Lower lobe of right lung (tissue), 2 donors: Measurements from ENCODE around the gene WDR93. TPM values are rescaled to one million over a fixed set of nuclear protein-coding genes. Genes with fewer than 3 reads are reported as not detected.
A peak's percentile ranks its signal among the peaks of the same experiment; 100 is the strongest.

ENCODE experiments used
- ATAC-seq, 2 donors: fragments of 200-7000 bp; cut with Tn5 transposase; one replicate each; pipeline ENCODE4 v1.9.1; 2020 to 2022; ENCODE audit warnings: mild to moderate bottlenecking in 2 of 2, moderate library complexity in 2 of 2
- DNase-seq: peaks from one replicate; pipeline ENCODE4 v3.0.0-alpha.2; 2020
- H3K27ac ChIP-seq: fragments of 200-600 bp; one replicate; pipeline ENCODE4 v1.8.0; 2022
- H3K27me3 ChIP-seq: fragments of 200-600 bp; one replicate; pipeline ENCODE4 v1.8.0; 2022; ENCODE audit warnings: low read depth
- H3K36me3 ChIP-seq: fragments of 200-600 bp; one replicate; pipeline ENCODE4 v1.8.0; 2022; ENCODE audit warnings: mild to moderate bottlenecking
- H3K4me1 ChIP-seq: fragments of 200-600 bp; one replicate; pipeline ENCODE4 v1.8.0; 2022
- H3K4me3 ChIP-seq: fragments of 200-600 bp; one replicate; pipeline ENCODE4 v1.8.0; 2022; ENCODE audit warnings: mild to moderate bottlenecking
- H3K9me3 ChIP-seq: fragments of 200-600 bp; one replicate; pipeline ENCODE4 v1.8.0; 2022
- intact Hi-C: fragments of 100-400 bp; cut with DNase I; formaldehyde crosslinking; loops from one replicate; pipeline ENCODE4 v1.11.0; 2022
- total RNA-seq: library from RNA; stranded (reverse); fragmentation: NEBNext Ultra II Directional; extraction: Animal tissue kit (Norgen Biotek cat#: 25700); gene quantifications from one replicate; pipeline ENCODE4 v1.2.1, GENCODE V29; 2021
- TF ChIP-seq, protein P1 (sequence below): fragments of 200-600 bp; IDR thresholded peaks from one replicate; pipeline ENCODE4 v1.8.0; 2022; ENCODE audit warnings: antibody characterized with exemption, mild to moderate bottlenecking
- donor health status: DM: no; HTN: yes; CAD: no; lungs with severe emphysema.

WDR93 gene
- total RNA-seq, 1 donor from 2014 or later: 1.2 TPM

DNA sequence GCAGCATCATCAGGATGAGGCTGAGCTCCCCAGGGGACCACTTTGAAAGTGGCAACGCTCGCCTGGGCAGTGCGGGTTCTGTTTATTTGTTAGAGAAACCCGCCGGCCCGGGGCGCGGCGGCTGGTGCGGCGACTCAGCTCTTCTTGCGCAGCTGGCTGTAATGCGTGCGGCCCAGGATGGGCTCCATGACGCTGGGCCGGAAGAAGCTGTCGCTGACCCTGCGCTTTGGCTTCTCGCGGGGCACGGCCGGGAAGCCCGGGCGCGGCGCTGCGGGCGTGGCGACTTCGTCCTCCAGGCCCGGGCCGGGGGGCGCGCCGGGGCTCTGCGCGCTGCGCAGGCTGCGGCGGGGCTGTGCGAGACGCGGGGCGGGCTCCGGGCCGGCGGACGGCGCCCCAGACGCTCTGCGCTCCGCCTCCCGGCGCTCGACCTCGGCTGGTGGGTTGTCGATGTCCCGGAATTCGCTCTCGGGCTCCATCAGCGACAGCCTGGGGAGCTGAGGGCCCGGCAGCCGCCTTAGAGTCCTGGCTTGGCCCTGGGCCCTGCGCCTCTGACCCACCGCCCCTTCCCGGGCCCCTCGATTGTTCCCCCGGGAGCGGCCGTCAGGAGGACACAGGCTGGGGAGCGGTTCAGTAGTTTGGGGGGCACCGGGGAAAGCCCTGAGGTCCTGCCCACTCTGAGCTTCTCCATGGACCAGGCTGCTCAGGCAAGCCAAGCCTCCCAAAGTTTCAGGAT, 25.0 kb upstream of the WDR93 start:
- Histone ChIP-seq H3K27ac (peak overlapping the region; percentile 84), H3K4me3 (peak overlapping the region; percentile 57), H3K9me3 (no peaks in the 10 kb centered on the region), H3K27me3 (no peaks in the 10 kb centered on the region), H3K36me3 (no peaks in the 10 kb centered on the region), H3K4me1 (peaks cover 21% of the 10 kb centered on the region)
- DNase-seq: peak; percentile 73
- TF ChIP-seq, protein P1, sequence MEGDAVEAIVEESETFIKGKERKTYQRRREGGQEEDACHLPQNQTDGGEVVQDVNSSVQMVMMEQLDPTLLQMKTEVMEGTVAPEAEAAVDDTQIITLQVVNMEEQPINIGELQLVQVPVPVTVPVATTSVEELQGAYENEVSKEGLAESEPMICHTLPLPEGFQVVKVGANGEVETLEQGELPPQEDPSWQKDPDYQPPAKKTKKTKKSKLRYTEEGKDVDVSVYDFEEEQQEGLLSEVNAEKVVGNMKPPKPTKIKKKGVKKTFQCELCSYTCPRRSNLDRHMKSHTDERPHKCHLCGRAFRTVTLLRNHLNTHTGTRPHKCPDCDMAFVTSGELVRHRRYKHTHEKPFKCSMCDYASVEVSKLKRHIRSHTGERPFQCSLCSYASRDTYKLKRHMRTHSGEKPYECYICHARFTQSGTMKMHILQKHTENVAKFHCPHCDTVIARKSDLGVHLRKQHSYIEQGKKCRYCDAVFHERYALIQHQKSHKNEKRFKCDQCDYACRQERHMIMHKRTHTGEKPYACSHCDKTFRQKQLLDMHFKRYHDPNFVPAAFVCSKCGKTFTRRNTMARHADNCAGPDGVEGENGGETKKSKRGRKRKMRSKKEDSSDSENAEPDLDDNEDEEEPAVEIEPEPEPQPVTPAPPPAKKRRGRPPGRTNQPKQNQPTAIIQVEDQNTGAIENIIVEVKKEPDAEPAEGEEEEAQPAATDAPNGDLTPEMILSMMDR: no peak
- intact Hi-C loops: no loop called here
- peak; percentile 79 to 82 for ATAC-seq

DNA sequence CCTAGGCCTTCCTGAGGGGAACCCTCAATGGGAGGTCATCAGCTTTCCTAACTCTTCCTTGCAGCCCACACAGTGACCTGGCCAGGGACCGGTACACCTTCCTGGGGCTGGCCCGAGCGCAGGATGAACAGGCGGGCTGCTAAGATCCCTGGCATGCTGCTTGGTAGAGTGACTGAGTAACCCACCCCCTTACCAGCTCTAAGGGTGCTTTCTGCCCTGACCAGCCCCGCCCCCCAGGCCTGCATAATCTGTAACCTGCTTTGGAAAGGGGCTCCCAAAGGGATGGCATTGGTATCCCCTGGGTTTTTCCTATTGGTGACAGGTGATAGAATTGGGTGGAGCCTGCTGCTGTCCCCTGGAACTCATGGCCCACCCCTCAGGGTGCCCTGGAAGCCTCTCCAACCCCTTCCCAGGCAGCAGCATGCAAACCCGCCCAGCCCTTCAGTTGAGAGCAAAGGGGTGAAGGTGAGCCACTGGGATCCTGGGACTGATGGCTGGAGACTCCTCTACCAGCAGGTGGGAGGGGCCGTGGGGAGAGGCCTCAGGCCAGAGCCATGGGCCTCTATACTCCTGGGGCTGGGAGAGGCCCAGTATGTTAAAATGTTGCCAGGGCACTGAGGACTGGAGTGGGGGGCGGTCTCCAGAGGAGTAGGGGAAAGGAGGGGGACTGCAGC, 24.3 kb upstream of the WDR93 start:
- Histone ChIP-seq H3K27me3 (no peaks in the 10 kb centered on the region), H3K4me1 (peaks cover 21% of the 10 kb centered on the region), H3K27ac (peak overlapping the region; percentile 84), H3K9me3 (no peaks in the 10 kb centered on the region), H3K4me3 (peak overlapping the region; percentile 57), H3K36me3 (no peaks in the 10 kb centered on the region)
- peak; percentile 13 to 25 for ATAC-seq
- TF ChIP-seq, protein P1: no peak
- no peak for DNase-seq
- intact Hi-C loops: no loop called here

DNA sequence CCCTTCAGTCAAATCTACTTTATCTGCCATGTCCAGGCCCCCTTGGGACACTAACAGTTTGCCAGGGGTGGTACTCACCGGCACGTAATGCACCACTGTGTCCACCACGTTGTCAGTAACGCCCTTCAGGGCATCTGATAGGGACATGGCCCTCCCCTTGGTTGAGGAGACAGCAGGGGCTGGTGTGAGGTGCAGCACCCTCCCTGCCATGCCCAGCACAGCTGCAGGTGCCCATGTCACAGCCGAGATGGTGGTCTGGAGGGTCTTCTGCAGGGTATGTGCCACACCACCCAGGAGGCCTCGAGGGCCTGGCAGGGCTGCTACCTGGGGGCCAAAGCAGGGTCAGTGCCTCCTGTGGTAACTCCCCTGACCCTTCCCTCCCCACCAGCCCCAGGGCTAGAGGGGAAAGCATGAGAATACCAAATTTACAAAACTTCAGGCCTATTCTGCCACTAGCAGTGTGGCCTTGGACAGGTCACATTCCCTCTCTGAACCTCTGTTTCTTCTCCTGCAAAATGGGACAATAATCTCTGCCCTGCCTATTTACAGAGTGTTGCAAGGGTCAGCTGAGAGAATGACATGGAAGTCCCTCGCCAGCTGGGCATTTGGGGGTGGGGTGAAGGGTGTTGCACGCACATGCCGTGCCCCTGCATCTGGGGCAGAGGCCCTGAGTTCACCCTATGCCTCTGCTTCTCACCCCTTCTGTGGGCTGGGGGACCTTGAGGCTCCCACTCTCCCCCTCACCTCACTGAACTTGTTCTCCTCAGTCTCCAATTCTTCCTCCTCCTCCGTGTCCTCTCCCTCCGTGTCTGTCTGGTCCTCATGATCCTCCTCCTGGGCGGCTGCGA, 23.5 kb upstream of the WDR93 start:
- H3K4me3 ChIP-seq: no peak overlapping the region
- no peaks in the 10 kb centered on the region for H3K9me3 ChIP-seq
- no peak for ATAC-seq
- H3K4me1 ChIP-seq: peaks cover 21% of the 10 kb centered on the region
- no peak overlapping the region for H3K27ac ChIP-seq
- TF ChIP-seq, protein P1: no peak
- no peaks in the 10 kb centered on the region for H3K27me3 ChIP-seq
- intact Hi-C loops: no loop called here
- no peaks in the 10 kb centered on the region for H3K36me3 ChIP-seq
- DNase-seq: no peak

DNA sequence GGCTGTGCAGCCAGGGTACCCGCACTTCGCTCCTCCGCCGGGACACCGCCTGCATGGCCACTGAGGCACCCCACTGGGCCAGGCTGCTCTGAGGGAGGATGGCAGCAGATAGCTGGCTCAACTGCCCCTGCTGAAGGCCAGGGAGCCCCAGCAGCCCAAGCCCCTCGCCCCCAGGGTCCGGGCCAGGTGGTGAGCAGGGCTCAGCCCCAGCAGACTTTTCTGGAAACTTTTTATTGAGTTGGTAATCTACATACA, 23.0 kb upstream of the WDR93 start:
- intact Hi-C loops: no loop called here
- TF ChIP-seq, protein P1: no peak
- H3K36me3 ChIP-seq: no peaks in the 10 kb centered on the region
- no peak for DNase-seq
- H3K9me3 ChIP-seq: no peaks in the 10 kb centered on the region
- H3K4me3 ChIP-seq: no peak overlapping the region
- no peak for ATAC-seq
- no peaks in the 10 kb centered on the region for H3K27me3 ChIP-seq
- H3K27ac ChIP-seq: no peak overlapping the region
- H3K4me1 ChIP-seq: peaks cover 18% of the 10 kb centered on the region

DNA sequence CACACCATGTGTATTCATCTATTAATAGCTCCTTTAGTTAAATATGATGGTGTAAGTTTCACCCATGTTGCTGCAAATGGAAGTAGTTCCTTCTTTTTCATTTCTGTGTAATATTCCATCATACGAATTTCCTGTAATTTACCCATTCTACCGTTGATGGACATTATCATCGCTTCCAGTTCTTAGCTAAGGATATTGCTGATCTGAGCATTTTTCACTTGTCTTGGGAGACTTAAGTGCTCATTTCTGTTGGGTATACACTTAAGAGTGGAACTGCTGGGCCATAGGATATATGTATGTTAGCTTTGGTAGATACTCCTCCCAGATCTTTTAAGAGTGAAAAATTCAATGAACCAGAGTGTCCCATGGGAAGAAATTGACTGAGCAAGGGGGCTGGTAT, 22.4 kb upstream of the WDR93 start:
- no peak for ATAC-seq

More for the DNA sequence above, 22.4 kb upstream of the WDR93 start:
- Histone ChIP-seq H3K4me1 (peaks cover 13% of the 10 kb centered on the region), H3K9me3 (no peaks in the 10 kb centered on the region), H3K36me3 (no peaks in the 10 kb centered on the region), H3K4me3 (no peak overlapping the region), H3K27ac (no peak overlapping the region), H3K27me3 (no peaks in the 10 kb centered on the region)
- intact Hi-C loops: no loop called here
- DNase-seq: no peak
- TF ChIP-seq, protein P1: no peak
